Body of pancreas (tissue), 4 donors: ENCODE data around the gene TMX2. TPM values are rescaled to one million over a fixed set of nuclear protein-coding genes. Genes with fewer than 3 reads are reported as not detected.

Experiments
- ATAC-seq: fragments of 150-250 bp; one replicate; pipeline ENCODE4 v1.9.1; 2016
- DNase-seq, 4 donors: peaks; one replicate each; pipeline ENCODE4 v3.0.0-alpha.2; 2019
- H3K27ac ChIP-seq, 4 donors: fragments of 200-600 bp; sonication (generic); 1 replicate in 3 of 4; 2 replicates in 1 of 4; pipeline versions ENCODE4 v1.5.1 to v1.6.1; 2016 to 2019; ENCODE audit warnings: mild to moderate bottlenecking in 1 of 4, mixed read lengths in 1 of 4, moderate library complexity in 1 of 4
- H3K27me3 ChIP-seq, 2 donors: fragments of 200-600 bp; sonication (generic); one replicate each; pipeline ENCODE4 v1.6.0; 2016; ENCODE audit warnings: mild to moderate bottlenecking in 1 of 2
- H3K36me3 ChIP-seq, 2 donors: fragments of 200-600 bp; sonication (generic); replicated peaks in 1 of 2; 2 replicates each; pipeline ENCODE4 v1.5.1; 2016; ENCODE audit warnings: low read depth in 2 of 2; ENCODE audit not compliant: insufficient read depth in 1 of 2
- H3K4me1 ChIP-seq: fragments of 200-600 bp; sonication (generic); one replicate; pipeline ENCODE4 v1.6.0; 2016
- H3K4me3 ChIP-seq, 2 donors: fragments of 200-600 bp; sonication (generic); 1 replicate in 1 of 2; 2 replicates in 1 of 2; pipeline ENCODE4 v1.5.1; 2016 to 2019
- H3K9me3 ChIP-seq, 3 donors: fragments of 200-600 bp; sonication (generic); 1 replicate in 2 of 3; 2 replicates in 1 of 3; pipeline ENCODE4 v1.5.1; 2016
- POLR2A ChIP-seq, 3 donors: fragments of 450-650 bp; IDR thresholded peaks; one replicate each; pipeline ENCODE4 v1.6.1; 2016; ENCODE audit warnings: antibody characterized with exemption in 3 of 3, mild to moderate bottlenecking in 2 of 3
- WGBS, 2 donors: methylation state at CpG; one replicate each; pipeline ENCODE4 v1.1.5; 2017; 5-methylcytosine and 5-hydroxymethylcytosine counted together
- intact Hi-C: fragments of 100-400 bp; cut with DNase I; formaldehyde crosslinking; loops from one replicate; pipeline ENCODE4 v1.15.1; 2023
- total RNA-seq, 2 donors: library from RNA; depleted of rRNA; stranded (reverse); fragments of >200 nt; gene quantifications; one replicate each; pipeline ENCODE4 v1.1.0, GENCODE V29; 2016
- TF ChIP-seq, protein P1 (sequence below), 7 experiments: fragments of 450-650 bp in 4 of 7; fragments of 200-600 bp in 3 of 7; sonication (generic) in 3 of 7; IDR thresholded peaks; one replicate each; pipeline ENCODE4 v1.5.1; 2016 to 2019; ENCODE audit warnings: antibody characterized with exemption in 7 of 7

Gene TMX2, protein sequence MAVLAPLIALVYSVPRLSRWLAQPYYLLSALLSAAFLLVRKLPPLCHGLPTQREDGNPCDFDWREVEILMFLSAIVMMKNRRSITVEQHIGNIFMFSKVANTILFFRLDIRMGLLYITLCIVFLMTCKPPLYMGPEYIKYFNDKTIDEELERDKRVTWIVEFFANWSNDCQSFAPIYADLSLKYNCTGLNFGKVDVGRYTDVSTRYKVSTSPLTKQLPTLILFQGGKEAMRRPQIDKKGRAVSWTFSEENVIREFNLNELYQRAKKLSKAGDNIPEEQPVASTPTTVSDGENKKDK
- 10 to 100 TPM; 32.9 to 46.8 TPM for total RNA-seq

DNA sequence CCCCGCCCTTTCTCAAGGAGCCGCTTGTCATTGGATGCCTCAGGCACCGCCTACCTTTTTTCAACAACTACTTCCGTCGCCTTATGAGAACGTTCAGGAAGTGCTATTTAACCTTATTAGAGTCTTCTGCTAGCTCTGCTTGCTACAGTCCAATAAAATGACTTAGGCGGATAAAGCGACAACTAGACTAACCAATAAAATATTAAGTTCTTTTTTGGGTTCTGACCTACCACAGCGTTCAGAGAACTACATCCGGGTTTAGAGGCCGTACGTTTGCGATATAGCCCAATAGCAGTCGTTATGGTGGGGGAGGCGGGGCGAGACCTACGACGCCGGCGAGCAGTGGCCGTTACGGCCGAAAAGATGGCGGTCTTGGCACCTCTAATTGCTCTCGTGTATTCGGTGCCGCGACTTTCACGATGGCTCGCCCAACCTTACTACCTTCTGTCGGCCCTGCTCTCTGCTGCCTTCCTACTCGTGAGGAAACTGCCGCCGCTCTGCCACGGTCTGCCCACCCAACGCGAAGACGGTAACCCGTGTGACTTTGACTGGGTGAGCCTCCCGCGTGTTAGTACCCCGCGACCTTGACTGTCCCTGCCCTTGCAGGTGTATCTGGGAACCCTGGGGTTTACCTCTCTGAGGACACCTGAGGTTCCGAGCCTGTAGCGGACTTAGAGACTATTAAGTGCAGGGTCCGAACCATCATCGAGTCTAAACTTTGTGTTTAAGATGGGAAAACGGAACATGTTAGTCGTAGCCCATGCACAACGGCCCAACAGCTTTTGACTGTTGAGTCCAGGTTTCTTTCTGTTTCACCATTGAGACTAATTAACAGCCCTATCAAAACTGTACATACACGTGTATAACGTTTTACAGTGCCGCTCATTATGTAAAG is at the start of gene TMX2:
Gene TMX2, plus strand, starts transcription at position 338 of the 895 bp plus-strand sequence. Its CDS starts 26 bp downstream, at position 364.
- intact Hi-C loops: loop anchor here (10.0 kb wide), 1 partner anchor 48 kb away; the partner anchor contains the start of gene ZDHHC5
- DNase-seq (peak; percentile 93 to 97 (median 94)), ATAC-seq (peak; percentile 96)
- Histone ChIP-seq H3K4me1 (peaks cover 40% of the 10 kb centered on the region), H3K27ac (peak within 1 kb of the TSS; percentile 88 to 96 (median 94)), H3K27me3 (no peaks in the 10 kb centered on the region), H3K36me3 (no peaks in the 10 kb centered on the region), H3K4me3 (peak within 1 kb of the TSS; percentile 89 to 96), H3K9me3 (no peaks in the 10 kb centered on the region)
- WGBS, 2 donors: 0 to 1% methylated on average over 36 to 52 of the region's 53 CpGs
- TF ChIP-seq, protein P1, sequence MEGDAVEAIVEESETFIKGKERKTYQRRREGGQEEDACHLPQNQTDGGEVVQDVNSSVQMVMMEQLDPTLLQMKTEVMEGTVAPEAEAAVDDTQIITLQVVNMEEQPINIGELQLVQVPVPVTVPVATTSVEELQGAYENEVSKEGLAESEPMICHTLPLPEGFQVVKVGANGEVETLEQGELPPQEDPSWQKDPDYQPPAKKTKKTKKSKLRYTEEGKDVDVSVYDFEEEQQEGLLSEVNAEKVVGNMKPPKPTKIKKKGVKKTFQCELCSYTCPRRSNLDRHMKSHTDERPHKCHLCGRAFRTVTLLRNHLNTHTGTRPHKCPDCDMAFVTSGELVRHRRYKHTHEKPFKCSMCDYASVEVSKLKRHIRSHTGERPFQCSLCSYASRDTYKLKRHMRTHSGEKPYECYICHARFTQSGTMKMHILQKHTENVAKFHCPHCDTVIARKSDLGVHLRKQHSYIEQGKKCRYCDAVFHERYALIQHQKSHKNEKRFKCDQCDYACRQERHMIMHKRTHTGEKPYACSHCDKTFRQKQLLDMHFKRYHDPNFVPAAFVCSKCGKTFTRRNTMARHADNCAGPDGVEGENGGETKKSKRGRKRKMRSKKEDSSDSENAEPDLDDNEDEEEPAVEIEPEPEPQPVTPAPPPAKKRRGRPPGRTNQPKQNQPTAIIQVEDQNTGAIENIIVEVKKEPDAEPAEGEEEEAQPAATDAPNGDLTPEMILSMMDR (IDR thresholded peaks at IDR 0.05): no peak
- TF ChIP-seq POLR2A (IDR thresholded peaks at IDR 0.05): peak; percentile 35 to 73 (median 67)

DNA sequence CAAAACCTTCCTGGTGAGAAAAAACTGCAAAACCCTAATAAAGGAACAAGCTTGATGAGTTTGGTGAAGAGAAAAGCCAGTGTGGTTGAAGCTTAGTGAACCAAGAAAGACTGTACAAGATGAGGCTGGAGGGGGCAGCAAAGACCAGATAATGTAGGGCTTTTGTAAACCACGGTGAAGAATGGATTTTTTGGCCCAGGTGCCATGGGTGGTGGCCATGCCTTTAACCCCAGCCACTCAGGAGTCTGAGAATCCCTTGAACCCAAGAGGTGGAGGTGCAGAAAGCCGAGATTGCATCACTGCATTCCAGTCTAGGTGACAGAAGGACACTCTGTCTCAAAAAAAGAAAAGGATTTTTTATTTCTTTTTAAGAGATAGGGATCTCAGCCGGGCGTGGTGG is 49.5 kb upstream of the TMX2 start:
- DNase-seq: no peak
- Histone ChIP-seq H3K9me3 (no peaks in the 10 kb centered on the region), H3K4me3 (no peak overlapping the region), H3K36me3 (peaks cover 5 to 15% of the 10 kb centered on the region in 2 donors), H3K27ac (no peak overlapping the region), H3K27me3 (no peaks in the 10 kb centered on the region), H3K4me1 (peaks cover 23% of the 10 kb centered on the region)
- no peak for TF ChIP-seq POLR2A (IDR thresholded peaks at IDR 0.05)
- TF ChIP-seq, protein P1 (IDR thresholded peaks at IDR 0.05): no peak
- no peak for ATAC-seq
- WGBS, 2 donors: 69 to 70% methylated on average over 4 of the region's 4 CpGs
- intact Hi-C loops: loop anchor here (10.0 kb wide), 1 partner anchor 52 kb away; the partner anchor contains the start of genes MED19 and TMX2

DNA sequence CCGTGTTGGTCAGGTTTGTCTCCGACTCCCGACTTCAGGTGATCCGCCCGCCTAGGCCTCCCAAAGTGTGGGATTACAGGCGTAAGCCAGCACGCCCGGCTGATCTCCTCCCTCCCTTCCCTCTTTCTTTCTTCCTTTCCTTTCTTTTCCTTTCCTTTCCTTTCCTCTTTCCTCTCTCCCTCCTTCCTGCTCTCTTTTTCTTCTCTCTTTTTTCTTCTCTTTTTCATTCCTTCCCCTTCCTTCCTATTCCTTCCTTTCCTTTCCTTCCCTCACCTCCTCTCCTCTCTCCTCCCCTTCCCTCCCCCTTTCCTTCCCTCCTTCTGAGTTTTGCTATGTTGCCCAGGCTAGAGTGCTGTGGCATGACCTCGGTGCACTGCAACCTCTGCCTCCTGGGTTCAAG is 48.4 kb upstream of the TMX2 start:
- no peaks in the 10 kb centered on the region for H3K27me3 ChIP-seq
- peaks cover 5 to 15% of the 10 kb centered on the region in 2 donors for H3K36me3 ChIP-seq
- no peak overlapping the region for H3K27ac ChIP-seq
- TF ChIP-seq POLR2A (IDR thresholded peaks at IDR 0.05): no peak
- TF ChIP-seq, protein P1 (IDR thresholded peaks at IDR 0.05): no peak
- intact Hi-C loops: loop anchor here (10.0 kb wide), 1 partner anchor 51 kb away; the partner anchor contains the start of genes MED19 and TMX2
- H3K4me3 ChIP-seq: no peak overlapping the region
- ATAC-seq (no peak), DNase-seq (no peak)
- no peaks in the 10 kb centered on the region for H3K9me3 ChIP-seq
- H3K4me1 ChIP-seq: peaks cover 17% of the 10 kb centered on the region
- WGBS, 2 donors: 77 to 80% methylated on average over 9 of the region's 9 CpGs

DNA sequence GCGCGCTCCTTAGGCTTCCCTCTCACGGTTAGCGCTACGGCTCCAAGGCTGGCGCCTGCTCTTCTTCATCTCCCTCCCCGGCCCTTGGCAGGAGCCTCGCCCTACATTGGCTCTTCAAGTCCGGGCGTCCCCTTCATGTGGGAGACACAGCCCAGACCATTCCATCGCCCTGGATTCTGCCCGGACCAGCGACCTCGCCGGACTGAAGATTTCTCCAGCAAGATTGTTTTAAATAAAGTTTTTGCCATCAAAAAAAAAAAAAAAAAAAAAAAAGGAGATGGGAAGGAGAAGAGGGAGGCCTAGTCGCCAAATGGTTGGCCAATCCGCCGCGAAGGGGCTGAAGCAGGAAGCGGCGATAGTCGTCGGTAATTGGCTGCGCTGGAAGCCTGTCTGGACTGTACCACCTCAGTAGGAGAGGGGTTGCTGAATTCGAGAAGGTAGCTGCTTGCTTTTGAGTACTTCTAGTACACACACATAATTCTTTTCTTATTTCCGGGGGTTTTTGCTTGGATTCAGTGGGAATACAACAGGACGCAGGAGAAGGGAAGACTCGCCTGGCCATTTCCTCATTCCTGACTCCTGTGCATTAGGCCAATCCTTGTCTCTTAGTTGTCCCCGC is 45.2 kb upstream of the TMX2 start:
- ATAC-seq (peak; percentile 89), DNase-seq (peak; percentile 95 to 99 (median 98))
- Histone ChIP-seq H3K36me3 (peaks cover 0 to 2% of the 10 kb centered on the region in 2 donors), H3K4me1 (peaks cover 25% of the 10 kb centered on the region), H3K27ac (peak overlapping the region; percentile 97 to 99 (median 98)), H3K27me3 (no peaks in the 10 kb centered on the region), H3K9me3 (no peaks in the 10 kb centered on the region), H3K4me3 (peak overlapping the region; percentile 0 to 95)
- intact Hi-C loops: loop anchor here (10.0 kb wide), 1 partner anchor 48 kb away; the partner anchor contains the start of genes MED19 and TMX2
- peak in 1 of 3 donors; percentile 25 for TF ChIP-seq POLR2A (IDR thresholded peaks at IDR 0.05)
- TF ChIP-seq, protein P1 (IDR thresholded peaks at IDR 0.05): peak in 1 of 7 experiments; percentile 9
- WGBS, 2 donors: 0 to 1% methylated on average over 22 to 29 of the region's 29 CpGs
